ENCODE results near the gene FARS2. TPM values are rescaled to one million over a fixed set of nuclear protein-coding genes. Genes with fewer than 3 reads are reported as not detected.

The FARS2 gene
- polyA plus RNA-seq, 1 of the 3 experiments (the other 2 are of a cell fraction) = 12.5 TPM

GRCh38 chr6:5475779-5476178 is 214.5 kb downstream of the FARS2 start:
- TF ChIP-seq TEAD4 (IDR thresholded peaks at IDR 0.05; ENCODE audit: borderline replicate concordance, insufficient read depth) = no peak
- no peak for TF ChIP-seq EP300 (IDR thresholded peaks at IDR 0.05; ENCODE audit: borderline replicate concordance in 1 of 2, low read depth in 1 of 2, low read length in 1 of 2)
- no peak for TF ChIP-seq ZBTB33 (IDR thresholded peaks at IDR 0.05; ENCODE audit: borderline replicate concordance, low read depth)
- no peak for TF ChIP-seq FOSL2 (IDR thresholded peaks at IDR 0.05; ENCODE audit: borderline replicate concordance, low read depth)
- TF ChIP-seq CHD2 (IDR thresholded peaks at IDR 0.05; ENCODE audit: low read length, partially characterized antibody) = no peak
- TF ChIP-seq NRF1 (IDR thresholded peaks at IDR 0.05; ENCODE audit: low read depth, low read length) = no peak
- TF ChIP-seq RXRA (IDR thresholded peaks at IDR 0.05; ENCODE audit: borderline replicate concordance, low read depth) = no peak
- no peak for TF ChIP-seq CTCF (IDR thresholded peaks at IDR 0.05)
- TF ChIP-seq PBX3 (IDR thresholded peaks at IDR 0.05) = no peak
- no peak for TF ChIP-seq TAF1 (IDR thresholded peaks at IDR 0.05; ENCODE audit: borderline replicate concordance, low read depth, low read length)
- TF ChIP-seq YY1 (IDR thresholded peaks at IDR 0.05; ENCODE audit: low read depth) = no peak
- TF ChIP-seq GATA2 (CRISPR knock-in tag; IDR thresholded peaks at IDR 0.05) = no peak
- TF ChIP-seq SIN3A (IDR thresholded peaks at IDR 0.05; ENCODE audit: borderline replicate concordance, low read depth, low read length) = no peak
- TF ChIP-seq MEF2A (IDR thresholded peaks at IDR 0.05; ENCODE audit: borderline replicate concordance, low read depth) = no peak
- TF ChIP-seq MAX (IDR thresholded peaks at IDR 0.05; ENCODE audit: low read depth) = no peak
- no peak for TF ChIP-seq TCF12 (IDR thresholded peaks at IDR 0.05)

More at GRCh38 chr6:5475779-5476178, 214.5 kb downstream of the FARS2 start:
- H2AFZ ChIP-seq (ENCODE audit: low read depth) = no peak overlapping the region
- H3K4me1 ChIP-seq (ENCODE audit: control insufficient read depth in 1 of 2, insufficient read depth in 2 of 2, low read depth in 1 of 2, low read length in 1 of 2) = peaks cover 15 to 18% of the 10 kb centered on the region in 2 experiments; a peak in 3 of 4 replicates
- no peaks in the 10 kb centered on the region for H3K9me3 ChIP-seq
- WGBS (ENCODE audit: low lambda C conversion rate) = 94% methylated on average over 3 of the region's 3 CpGs
- H4K20me1 ChIP-seq (ENCODE audit: insufficient read depth) = no peaks in the 10 kb centered on the region
- H3K4me2 ChIP-seq = no peak overlapping the region
- no peak overlapping the region for H3K27ac ChIP-seq (ENCODE audit: low read depth in 2 of 2, low read length in 1 of 2)
- H3K27me3 ChIP-seq (ENCODE audit: insufficient read depth) = no peaks in the 10 kb centered on the region
- no peak for DNase-seq
- H3K79me2 ChIP-seq (ENCODE audit: insufficient read depth) = no peaks in the 10 kb centered on the region
- H3K36me3 ChIP-seq (replicated peaks in 1 of 2; ENCODE audit: control insufficient read depth in 1 of 2, insufficient read depth in 2 of 2, low read length in 1 of 2) = no peaks in the 10 kb centered on the region
- H3K9ac ChIP-seq = no peak overlapping the region
- ChIA-PET CTCF (interaction anchor here (0.5 to 1.0 kb wide), 2 partner anchors 16 to 1347 kb away, joined by 3 read pairs; no protein-coding TSS in a partner anchor), POLR2A (no interaction called here)
- no peaks in the 10 kb centered on the region for H3F3A ChIP-seq (replicated peaks; ENCODE audit: insufficient read depth)
- H3K4me3 ChIP-seq (ENCODE audit: low read depth in 2 of 2, low read length in 1 of 2) = no peak overlapping the region
- H3K9me2 ChIP-seq = no peaks in the 10 kb centered on the region; the same call in 1 of the 2 replicates
